B cell (primary cell): ENCODE results near the gene FBLL1. TPM values are rescaled to one million over a fixed set of nuclear protein-coding genes. Genes with fewer than 3 reads are reported as not detected.

Experiments used
- ATAC-seq: fragments of 200-7000 bp; cut with Tn5 transposase; one replicate; pipeline ENCODE4 v1.10.0; 2021; ENCODE audit warnings: low read depth, mild to moderate bottlenecking, moderate number of reproducible peaks, moderate library complexity
- CTCF ChIA-PET: fragments of 350-600 bp; sonication (Branson Sonifier 250); formaldehyde crosslinking; loops from one replicate; lab custom pipeline; 2021; ENCODE audit warnings: antibody characterized with exemption, inconsistent platforms; lab: Charles Lee
- POLR2A ChIA-PET: fragments of 350-600 bp; sonication (Branson Sonifier 250); formaldehyde crosslinking; loops from one replicate; lab custom pipeline; 2021; ENCODE audit warnings: antibody characterized with exemption; lab: Charles Lee
- DNase-seq: peaks from one replicate; pipeline ENCODE4 v3.0.0; 2013
- H2AFZ ChIP-seq: 2 replicates; pipeline ENCODE4 v1.6.1; 2012; ENCODE audit warnings: mild to moderate bottlenecking, low read depth, low read length; ENCODE audit not compliant: insufficient read depth, poor library complexity, severe bottlenecking
- H3K27ac ChIP-seq, 2 donors: 1 replicate in 1 of 2; 2 replicates in 1 of 2; pipeline ENCODE4 v1.5.1; 2012 to 2013; ENCODE audit warnings: low read length in 2 of 2, mild to moderate bottlenecking in 2 of 2, moderate library complexity in 1 of 2
- H3K27me3 ChIP-seq, 4 experiments: fragments of 200-600 bp in 1 of 4; sonication (generic) in 1 of 4; replicated peaks in 1 of 4; 1 replicate in 2 of 4; 2 replicates in 2 of 4; pipeline versions ENCODE4 v1.6.1 to v1.7.0; 2013 to 2016; ENCODE audit warnings: low read length in 3 of 4, mild to moderate bottlenecking in 2 of 4, mixed read lengths in 1 of 4, moderate library complexity in 1 of 4; ENCODE audit not compliant: insufficient read depth in 4 of 4, control insufficient read depth in 3 of 4; ENCODE audit errors: control extremely low read depth in 1 of 4
- H3K36me3 ChIP-seq, 2 experiments: replicated peaks in 1 of 2; 1 replicate in 1 of 2; 2 replicates in 1 of 2; pipeline versions ENCODE4 v1.6.1 to v1.7.1; 2013; ENCODE audit warnings: low read length in 1 of 2; ENCODE audit not compliant: insufficient read depth in 2 of 2, control insufficient read depth in 1 of 2; ENCODE audit errors: control extremely low read depth in 1 of 2, extremely low read depth in 1 of 2
- H3K4me1 ChIP-seq, 2 donors: fragments of 200-600 bp in 1 of 2; sonication (generic) in 1 of 2; 1 replicate in 1 of 2; 2 replicates in 1 of 2; pipeline versions ENCODE4 v1.5.1 to v1.6.1; 2013 to 2017; ENCODE audit warnings: low read length in 2 of 2; ENCODE audit not compliant: control insufficient read depth in 2 of 2, insufficient read depth in 2 of 2
- H3K4me2 ChIP-seq: replicated peaks from 2 replicates; pipeline ENCODE3; 2012; ENCODE audit warnings: mild to moderate bottlenecking, low read depth, low read length; ENCODE audit not compliant: poor library complexity, severe bottlenecking
- H3K4me3 ChIP-seq, 5 experiments: fragments of 200-600 bp in 1 of 5; sonication (generic) in 1 of 5; 1 replicate in 3 of 5; 2 replicates in 2 of 5; pipeline versions ENCODE4 v1.5.1 to v1.7.0; 2011 to 2016; ENCODE audit warnings: low read length in 4 of 5, mild to moderate bottlenecking in 4 of 5, low read depth in 2 of 5, control low read depth in 1 of 5, moderate library complexity in 1 of 5; ENCODE audit not compliant: insufficient read depth in 1 of 5; ENCODE audit errors: control extremely low read depth in 1 of 5, extremely low read depth in 1 of 5
- H3K79me2 ChIP-seq: fragments of 200-600 bp; sonication (generic); one replicate; pipeline ENCODE4 v1.6.0; 2016; ENCODE audit warnings: low read length; ENCODE audit not compliant: control insufficient read depth, insufficient read depth
- H3K9ac ChIP-seq: fragments of 200-600 bp; sonication (generic); 2 replicates; pipeline ENCODE4 v1.6.1; 2017; ENCODE audit warnings: mild to moderate bottlenecking, low read length, moderate library complexity
- H3K9me3 ChIP-seq, 3 donors: one replicate each; pipeline versions ENCODE4 v1.6.1 to v1.7.1; 2013; ENCODE audit warnings: low read length in 2 of 3; ENCODE audit not compliant: control insufficient read depth in 2 of 3, insufficient read depth in 1 of 3; ENCODE audit errors: control extremely low read depth in 1 of 3
- H4K20me1 ChIP-seq: 2 replicates; pipeline ENCODE4 v1.6.0; 2012; ENCODE audit warnings: mild to moderate bottlenecking, low read length; ENCODE audit not compliant: insufficient read depth, control insufficient read depth, poor library complexity, severe bottlenecking
- H3K27ac Mint-ChIP-seq: one replicate; pipeline ENCODE4 v1.8.0; 2021; ENCODE audit warnings: mixed read lengths
- H3K27me3 Mint-ChIP-seq: one replicate; pipeline ENCODE4 v1.8.0; 2021; ENCODE audit warnings: mixed read lengths
- H3K4me1 Mint-ChIP-seq: one replicate; pipeline ENCODE4 v1.8.0; 2021; ENCODE audit warnings: mixed read lengths
- H3K4me3 Mint-ChIP-seq: one replicate; pipeline ENCODE4 v1.8.0; 2021; ENCODE audit warnings: mixed read lengths
- H3K9me3 Mint-ChIP-seq: one replicate; pipeline ENCODE4 v1.8.0; 2022; ENCODE audit warnings: mixed read lengths; ENCODE audit not compliant: insufficient read depth
- CTCF ChIP-seq: fragments of 200-600 bp; IDR thresholded peaks from one replicate; pipeline ENCODE4 v1.8.0; 2022; ENCODE audit warnings: antibody characterized with exemption, mild to moderate bottlenecking
- EZH2 ChIP-seq: IDR thresholded peaks from 2 replicates; pipeline ENCODE4 v1.6.1; 2012; ENCODE audit warnings: borderline replicate concordance, low read depth, mild to moderate bottlenecking, moderate library complexity, low read length; ENCODE audit not compliant: insufficient read depth, poor library complexity, severe bottlenecking
- WGBS: methylation state at CpG from one replicate; pipeline ENCODE4 v1.1.5; 2013; ENCODE audit warnings: missing lambda C conversion rate; ENCODE audit not compliant: insufficient coverage; 5-methylcytosine and 5-hydroxymethylcytosine counted together
- intact Hi-C: fragments of 100-400 bp; cut with micrococcal nuclease; formaldehyde crosslinking; loops from one replicate; pipeline ENCODE4 v1.10.0; 2022
- polyA plus RNA-seq: library from polyadenylated mRNA; depleted of rRNA; stranded (reverse); fragments of >200 nt; gene quantifications from 2 replicates; pipeline ENCODE4 v1.2.3, GENCODE V29; 2012
- total RNA-seq, 2 donors: library from RNA; stranded (reverse); fragments of 120-200 nt in 1 of 2; gene quantifications; 1 replicate in 1 of 2; 2 replicates in 1 of 2; pipeline versions ENCODE4 v1.2.3 to v1.2.4, GENCODE V29; 2013 to 2022

FBLL1 gene
- total and polyA plus RNA-seq, 2 donors (not counting 1 experiment from before 2014, with no cell fraction given), result not detected

- Histone ChIP-seq H3K4me2 (no peak overlapping the region), H3K4me1 (no peaks in the 10 kb centered on the region), H3K27ac (no peak overlapping the region), H4K20me1 (no peaks in the 10 kb centered on the region), H2AFZ (no peak overlapping the region), H3K9me3 (peaks cover 0 to 13% (median 0%) of the 10 kb centered on the region in 3 donors), H3K4me3 (no peak overlapping the region), H3K27me3 (peaks cover 0 to 6% (median 3%) of the 10 kb centered on the region in 4 experiments), H3K79me2 (no peaks in the 10 kb centered on the region), H3K9ac (no peak overlapping the region), H3K36me3 (no peaks in the 10 kb centered on the region)
- no peak overlapping the region for H3K4me3 Mint-ChIP-seq
- CTCF ChIA-PET, result no interaction called here
- ATAC-seq (no peak), DNase-seq (no peak)
- no peak overlapping the region for H3K27ac Mint-ChIP-seq
- POLR2A ChIA-PET, result no interaction called here
- no peaks in the 10 kb centered on the region for H3K9me3 Mint-ChIP-seq
- peaks cover 13% of the 10 kb centered on the region for H3K27me3 Mint-ChIP-seq
- TF ChIP-seq CTCF (no peak), EZH2 (no peak)
- 80% methylated on average over 2 of the region's 2 CpGs for WGBS
- no peaks in the 10 kb centered on the region for H3K4me1 Mint-ChIP-seq
- intact Hi-C loops, result no loop called here
These were observed 8.1 kb downstream of the FBLL1 start for GRCh38 chr5:168537176-168537575.

- no peak for ATAC-seq
- POLR2A ChIA-PET, result no interaction called here
- H3K79me2 ChIP-seq, result peaks cover 4% of the 10 kb centered on the region
- peaks cover 8 to 20% of the 10 kb centered on the region in 2 experiments for H3K36me3 ChIP-seq
- Mint-ChIP-seq H3K4me3 (no peak overlapping the region), H3K27ac (no peak overlapping the region), H3K4me1 (no peaks in the 10 kb centered on the region), H3K9me3 (peaks cover 3% of the 10 kb centered on the region), H3K27me3 (no peaks in the 10 kb centered on the region)
- WGBS, result 96% methylated on average over 4 of the region's 7 CpGs
- no peak overlapping the region for H3K9ac ChIP-seq
- intact Hi-C loops, result no loop called here
- no peaks in the 10 kb centered on the region for H3K27me3 ChIP-seq
- no peak overlapping the region for H3K4me2 ChIP-seq
- H3K4me3 ChIP-seq, result no peak overlapping the region
- H2AFZ ChIP-seq, result no peak overlapping the region
- no peak overlapping the region for H3K27ac ChIP-seq
- CTCF ChIA-PET, result no interaction called here
- no peak for TF ChIP-seq CTCF
- no peak for TF ChIP-seq EZH2
- H4K20me1 ChIP-seq, result peaks cover 16% of the 10 kb centered on the region
- no peaks in the 10 kb centered on the region for H3K9me3 ChIP-seq
- H3K4me1 ChIP-seq, result no peaks in the 10 kb centered on the region
- DNase-seq, result no peak
These were observed 20.4 kb downstream of the FBLL1 start for GRCh38 chr5:168549554-168549953.
